Measurements from ENCODE around the gene RUNX2.

The RUNX2 gene

GRCh38 chr6:45483501-45483900 is 155.4 kb downstream of the RUNX2 start:
- no peak for DNase-seq (ENCODE audit: low read depth)

DNA sequence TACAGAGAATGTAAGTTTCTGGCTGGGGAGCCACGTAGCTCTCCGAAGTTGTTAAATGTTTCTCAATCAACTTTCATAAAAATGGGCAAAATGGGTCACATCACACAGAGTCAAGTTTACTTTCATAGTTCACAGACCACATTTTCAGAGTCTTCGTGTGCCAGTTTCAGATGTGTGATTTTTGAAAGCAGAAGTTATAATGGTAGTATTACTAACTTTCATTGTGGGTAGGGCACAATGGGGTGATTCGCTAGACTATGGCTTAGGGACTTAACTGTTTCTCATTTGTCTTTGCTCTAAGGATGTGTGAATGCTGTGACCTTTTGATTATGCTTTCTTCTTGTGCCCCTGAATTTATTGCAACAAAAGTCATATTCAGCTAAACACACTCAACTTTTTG is 158.6 kb downstream of the RUNX2 start:
- no peak for DNase-seq (ENCODE audit: low read depth)

DNA sequence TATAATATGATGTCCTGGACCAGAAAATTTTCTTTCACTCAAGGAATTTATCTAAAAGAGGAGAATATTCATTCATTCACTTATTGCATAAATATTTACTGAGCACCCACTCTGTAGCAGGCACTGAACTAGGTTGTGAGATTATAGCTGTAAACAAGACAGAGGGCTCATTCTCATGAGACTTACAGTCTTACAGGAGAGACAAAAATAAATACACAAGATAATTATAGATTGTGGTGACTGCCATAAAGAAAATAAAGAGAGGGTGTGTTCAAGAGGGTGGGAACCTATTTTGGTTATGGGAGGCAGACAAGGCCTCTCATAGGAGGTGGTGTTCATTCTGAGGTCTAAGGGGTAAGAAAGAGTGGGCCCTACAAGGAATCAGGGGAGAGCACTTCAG is 159.5 kb downstream of the RUNX2 start:
- no peak for DNase-seq (ENCODE audit: low read depth)

DNA sequence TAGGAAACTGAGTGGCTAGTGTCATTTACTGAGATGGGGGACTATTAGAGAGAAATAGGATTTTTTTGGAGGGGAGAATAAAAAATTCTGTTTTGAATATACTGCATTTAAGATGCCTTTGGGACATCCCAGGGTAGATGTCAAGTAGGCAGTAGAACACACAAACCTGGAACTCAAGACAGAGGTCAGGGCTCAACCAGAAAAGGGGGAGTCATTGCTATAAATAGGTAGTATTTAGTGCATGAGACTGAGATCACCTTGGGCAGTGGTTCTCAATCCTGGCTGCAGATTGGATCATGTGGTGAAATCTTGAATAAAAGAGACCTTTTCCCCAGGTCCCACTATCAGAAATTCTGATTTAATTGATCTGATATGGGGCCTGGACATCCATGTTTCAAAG is 160.1 kb downstream of the RUNX2 start:
- DNase-seq (ENCODE audit: low read depth) = no peak

DNA sequence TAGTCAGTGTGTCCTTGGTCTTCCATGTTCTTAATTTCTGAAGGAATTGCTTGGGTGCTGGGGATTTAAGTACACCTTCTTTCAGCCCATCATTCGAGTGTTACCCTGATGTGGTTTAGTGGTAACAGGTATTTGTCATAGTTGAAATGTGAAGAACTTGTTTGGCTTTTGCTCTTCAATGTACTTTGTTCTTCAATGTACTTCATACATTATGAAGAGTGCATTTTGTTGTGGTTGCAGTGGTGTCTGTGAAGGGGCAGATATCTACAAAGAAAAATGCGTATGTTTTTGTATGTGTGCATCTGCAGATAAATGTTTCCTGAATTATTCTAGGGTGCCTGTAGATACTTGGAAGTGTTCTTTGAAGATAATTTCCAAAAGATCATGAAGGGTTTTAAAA is 160.8 kb downstream of the RUNX2 start:
- no peak for DNase-seq (ENCODE audit: low read depth)

DNA sequence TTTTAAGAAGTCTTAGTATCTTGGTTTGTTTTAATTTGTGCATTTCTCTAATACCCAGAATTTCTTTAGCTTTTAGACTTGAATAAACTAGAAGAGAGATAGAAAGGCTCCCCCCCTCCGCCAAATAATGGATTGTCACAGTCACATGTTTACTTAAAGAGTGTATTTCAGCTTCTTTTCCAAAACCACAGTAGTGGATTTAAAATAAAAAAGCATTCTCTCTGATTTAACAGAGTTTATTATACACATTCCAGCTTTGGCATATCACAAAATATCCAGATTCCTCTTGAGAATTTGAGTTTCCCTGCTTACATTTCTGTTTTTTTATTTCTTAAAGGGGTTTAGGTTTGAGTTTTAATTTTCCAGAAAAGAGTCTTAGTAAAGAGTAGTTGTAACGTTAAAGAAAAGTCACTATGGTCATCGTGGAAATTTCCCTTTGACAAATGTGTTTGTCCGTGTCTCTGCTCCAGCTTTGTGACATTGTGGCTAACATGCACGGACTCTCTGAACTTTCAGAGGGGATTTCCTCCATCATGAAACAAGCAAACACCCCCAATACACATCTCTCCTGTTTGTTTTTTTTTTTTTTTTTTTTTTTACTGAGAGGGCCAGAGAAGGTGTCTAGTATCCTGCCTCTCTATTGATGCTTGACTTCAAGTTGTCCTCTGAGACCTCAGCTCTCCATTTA is 163.1 kb downstream of the RUNX2 start:
- DNase-seq (ENCODE audit: low read depth) = no peak

GRCh38 chr6:45491874-45492273 is 163.7 kb downstream of the RUNX2 start:
- no peak for DNase-seq (ENCODE audit: low read depth)

- no peak for DNase-seq (ENCODE audit: low read depth)
These were observed 165.6 kb downstream of the RUNX2 start for GRCh38 chr6:45493761-45494160.

- DNase-seq (ENCODE audit: low read depth) = no peak
These were observed 166.4 kb downstream of the RUNX2 start for GRCh38 chr6:45494416-45495135.

- DNase-seq (ENCODE audit: low read depth) = no peak
These were observed 167.4 kb downstream of the RUNX2 start for GRCh38 chr6:45495429-45496084.

DNA sequence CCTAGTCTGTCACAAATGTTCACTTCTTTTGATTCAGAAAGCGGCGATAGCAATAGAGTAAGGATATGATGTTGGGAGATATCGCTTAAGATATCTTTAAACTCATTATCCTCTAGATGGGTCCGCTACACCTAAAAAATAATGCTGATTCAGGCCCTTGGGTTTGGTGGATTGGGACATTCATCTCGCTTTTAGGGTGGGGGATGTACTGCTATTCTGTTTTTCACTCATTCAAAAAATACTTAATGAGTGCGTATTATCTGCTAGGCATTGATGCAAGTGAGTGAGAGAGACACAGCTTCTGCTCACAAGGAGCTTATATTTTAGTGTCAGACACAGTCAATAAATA is 167.9 kb downstream of the RUNX2 start:
- DNase-seq (ENCODE audit: low read depth) = no peak

- DNase-seq (ENCODE audit: low read depth) = no peak
These were observed 170.5 kb downstream of the RUNX2 start for GRCh38 chr6:45498591-45498990.

DNA sequence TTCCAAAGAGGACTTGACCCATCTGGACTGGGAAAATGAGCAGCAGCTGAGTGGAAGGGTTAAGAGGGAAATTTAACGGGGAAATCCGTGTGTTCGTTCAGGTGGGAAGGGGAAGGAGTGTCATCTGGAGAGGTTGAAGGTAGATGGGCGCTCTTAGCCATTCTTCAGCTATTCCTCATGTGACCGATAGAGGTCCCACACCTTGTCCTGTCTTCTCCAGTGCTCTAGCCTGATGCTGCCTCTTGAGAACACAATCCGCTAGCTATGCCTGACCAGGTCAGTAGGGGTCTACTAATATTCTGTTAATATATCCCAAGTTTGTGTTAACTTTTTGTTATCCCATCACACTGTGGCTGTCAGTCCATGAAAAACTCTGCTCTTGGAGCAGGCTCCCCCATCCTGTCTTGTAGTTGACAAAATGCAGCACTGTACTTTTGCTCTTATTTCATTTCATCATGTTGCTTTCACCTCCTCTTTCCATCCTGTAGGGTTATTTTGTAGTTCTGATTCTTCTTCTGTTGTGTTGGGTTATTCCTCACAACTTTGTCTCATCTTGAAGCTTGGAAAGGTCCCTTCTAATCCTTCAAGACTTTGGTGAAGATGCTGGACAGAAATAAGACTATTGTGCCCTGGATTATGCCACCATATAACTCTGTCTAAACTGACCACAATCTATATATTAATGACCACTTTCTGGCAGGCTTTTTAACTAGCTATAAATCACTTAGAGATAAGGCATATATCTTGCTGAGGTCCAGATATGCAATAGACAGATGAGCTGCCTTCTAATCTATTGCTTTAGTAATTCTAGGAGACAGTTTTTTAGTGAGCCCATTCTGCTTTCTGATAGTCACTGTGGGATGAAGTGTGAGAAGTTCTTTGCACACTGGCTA is 173.0 kb downstream of the RUNX2 start:
- DNase-seq (ENCODE audit: low read depth) = no peak

GRCh38 chr6:45502456-45502855 is 174.3 kb downstream of the RUNX2 start:
- DNase-seq (ENCODE audit: low read depth) = no peak

- no peak for DNase-seq (ENCODE audit: low read depth)
These were observed 176.8 kb downstream of the RUNX2 start for GRCh38 chr6:45504947-45505346.

DNA sequence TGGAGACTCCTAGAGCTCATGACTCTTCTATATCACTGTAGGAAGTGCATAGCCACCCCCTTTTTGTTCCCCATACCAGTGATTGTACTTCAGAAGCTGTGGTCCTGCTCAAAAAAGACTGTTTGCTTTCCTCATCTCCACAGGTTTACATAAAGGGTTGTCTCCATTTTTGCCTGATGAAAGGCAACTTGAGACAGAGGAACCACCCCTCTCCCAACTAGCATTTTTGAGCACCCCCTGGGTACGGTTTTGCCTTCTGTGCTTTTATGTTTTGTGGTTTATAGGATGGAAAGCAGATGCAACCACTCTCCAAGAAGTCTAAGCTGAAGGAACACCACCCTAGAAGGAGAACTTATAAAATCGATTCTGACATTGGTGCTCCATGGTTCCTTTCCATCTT is 177.3 kb downstream of the RUNX2 start:
- no peak for DNase-seq (ENCODE audit: low read depth)

DNA sequence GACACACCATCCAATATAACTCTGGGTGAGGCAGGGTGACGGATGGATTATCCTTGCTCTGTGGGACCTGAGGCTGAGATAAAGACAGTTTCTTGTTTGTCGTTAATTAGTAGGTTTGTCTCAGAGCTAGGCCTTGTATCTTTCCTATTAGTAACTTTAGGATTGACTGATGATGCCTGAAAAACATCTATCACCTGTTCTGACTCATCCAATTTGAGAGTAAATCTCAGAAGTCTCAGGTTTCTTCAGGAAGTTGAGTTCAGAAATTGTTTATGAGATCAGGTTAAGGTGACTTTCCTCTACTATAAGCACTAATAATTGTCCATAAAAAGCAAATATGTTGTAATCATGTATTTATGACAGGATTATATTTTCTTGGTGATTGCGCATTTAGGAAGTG is 179.1 kb downstream of the RUNX2 start:
- no peak for DNase-seq (ENCODE audit: low read depth)

- no peak for DNase-seq (ENCODE audit: low read depth)
These were observed 181.3 kb downstream of the RUNX2 start for GRCh38 chr6:45509426-45509825.

- no peak for DNase-seq (ENCODE audit: low read depth)
These were observed 184.6 kb downstream of the RUNX2 start for GRCh38 chr6:45512717-45513116.

DNA sequence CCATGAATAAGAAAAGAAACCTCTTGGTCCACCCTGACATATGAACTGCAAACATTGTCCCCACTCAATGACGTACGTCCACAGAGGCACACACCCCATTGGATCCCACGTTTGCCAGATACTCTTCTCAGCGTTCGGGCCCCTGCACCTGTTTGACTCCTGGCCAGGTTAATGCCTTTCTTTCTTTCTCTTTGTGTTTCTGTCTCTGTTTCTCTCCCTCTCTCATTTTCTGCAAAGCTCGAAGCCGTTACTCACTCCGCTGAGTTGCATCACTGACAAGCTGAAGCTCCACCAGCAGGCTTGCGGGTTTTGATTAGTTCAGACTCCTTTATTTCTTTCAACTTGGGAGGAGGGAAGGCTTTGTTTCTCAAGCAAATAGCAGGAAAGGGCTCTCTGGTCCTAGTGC is 185.1 kb downstream of the RUNX2 start:
- DNase-seq (ENCODE audit: low read depth) = no peak

- DNase-seq (ENCODE audit: low read depth) = no peak
These were observed 185.7 kb downstream of the RUNX2 start for GRCh38 chr6:45513843-45514242.

- no peak for DNase-seq (ENCODE audit: low read depth)
These were observed 186.5 kb downstream of the RUNX2 start for GRCh38 chr6:45514454-45515230.
